Stimulated activated CD4-positive, alpha-beta T cell treated with anti-CD3 and anti-CD28 coated beads, TNF-alpha, amount 100 ng/mL, for 4 hours (primary cell): ENCODE measurements around the gene JSRP1.
A peak's percentile ranks its signal among the peaks of the same experiment; 100 is the strongest.

ENCODE experiments used
- DNase-seq, 3 experiments: peaks; one replicate each; pipeline ENCODE4 v3.0.0-alpha.2; 2020; ENCODE audit warnings: low read depth in 3 of 3

Gene JSRP1

DNA sequence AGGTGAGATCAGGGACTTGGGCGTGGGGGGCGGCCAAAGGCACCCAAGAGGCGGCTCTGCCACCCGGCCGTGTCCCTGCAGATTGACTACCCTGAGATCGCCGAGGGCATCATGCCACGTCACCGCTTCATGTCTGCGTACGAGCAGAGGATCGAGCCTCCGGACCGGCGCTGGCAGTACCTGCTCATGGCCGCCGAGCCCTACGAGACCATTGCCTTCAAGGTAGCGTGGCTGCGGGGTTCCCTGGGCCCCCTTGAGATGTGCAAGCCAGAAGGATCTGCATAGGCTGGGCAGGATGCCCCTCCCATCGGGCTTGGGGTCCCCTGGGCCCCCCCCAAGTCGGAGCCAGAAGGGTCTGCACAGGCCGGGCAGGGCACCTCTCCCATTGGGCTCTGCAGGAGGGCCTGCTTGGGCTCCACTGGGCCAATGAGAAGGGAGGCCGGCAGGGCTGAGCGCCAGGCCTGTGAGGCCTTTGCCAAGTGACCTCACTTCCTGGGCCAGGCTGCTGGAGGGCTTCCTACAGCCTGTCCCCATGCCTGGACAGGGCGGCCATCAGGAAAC is 9.3 kb downstream of the JSRP1 start:
- no peak for DNase-seq

DNA sequence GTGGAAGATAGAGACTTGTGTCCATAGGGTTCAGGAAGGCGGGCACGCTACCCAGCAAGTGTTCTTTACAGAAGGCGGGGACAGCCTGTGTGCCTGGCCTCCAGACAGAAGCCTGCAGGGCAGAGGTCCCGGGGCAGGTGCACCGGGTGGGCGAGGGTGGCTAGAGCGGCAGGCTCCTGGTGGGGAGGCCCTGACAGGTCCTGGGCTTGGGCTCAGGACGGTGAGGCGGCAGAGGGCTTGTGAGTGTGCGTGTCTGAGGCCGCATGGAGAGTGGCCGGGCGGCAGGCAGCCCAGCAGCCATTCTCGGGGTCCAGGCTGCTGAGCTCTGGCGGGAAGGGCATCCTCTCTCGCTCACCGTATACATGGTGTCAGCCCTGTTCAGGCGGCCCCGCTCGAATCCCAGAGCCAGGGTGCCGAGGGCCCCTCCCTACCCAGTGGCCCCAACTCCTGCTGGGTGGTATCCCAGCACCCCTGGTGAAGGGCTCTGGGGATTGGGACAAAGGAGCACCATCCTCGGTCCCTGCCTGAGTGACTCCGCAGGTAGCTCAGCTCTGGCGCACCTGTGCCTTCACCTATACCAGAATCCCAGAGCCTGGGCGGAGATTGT is 10.1 kb downstream of the JSRP1 start:
- no peak for DNase-seq

- DNase-seq = no peak
Observed at GRCh38 chr19:2245273-2245672, 10.9 kb downstream of the JSRP1 start.

GRCh38 chr19:2244486-2244885 is 11.7 kb downstream of the JSRP1 start:
- DNase-seq = no peak

DNA sequence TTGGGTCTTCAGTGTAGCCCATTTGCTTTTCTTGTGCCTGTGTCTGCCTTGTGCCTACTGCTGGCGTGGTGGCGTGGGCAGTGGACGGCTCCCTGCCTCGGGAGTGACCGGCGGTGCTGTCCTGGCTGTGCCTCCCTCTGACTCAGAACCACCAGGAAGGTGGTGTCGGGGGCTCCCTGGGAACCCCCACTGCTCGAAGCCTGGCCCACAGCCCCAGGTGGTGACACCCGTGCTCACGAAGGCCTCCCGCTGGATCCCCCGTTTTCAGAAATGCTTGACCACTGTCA is 12.1 kb downstream of the JSRP1 start:
- no peak for DNase-seq

GRCh38 chr19:2243274-2244124 is 12.7 kb downstream of the JSRP1 start:
- DNase-seq = no peak

DNA sequence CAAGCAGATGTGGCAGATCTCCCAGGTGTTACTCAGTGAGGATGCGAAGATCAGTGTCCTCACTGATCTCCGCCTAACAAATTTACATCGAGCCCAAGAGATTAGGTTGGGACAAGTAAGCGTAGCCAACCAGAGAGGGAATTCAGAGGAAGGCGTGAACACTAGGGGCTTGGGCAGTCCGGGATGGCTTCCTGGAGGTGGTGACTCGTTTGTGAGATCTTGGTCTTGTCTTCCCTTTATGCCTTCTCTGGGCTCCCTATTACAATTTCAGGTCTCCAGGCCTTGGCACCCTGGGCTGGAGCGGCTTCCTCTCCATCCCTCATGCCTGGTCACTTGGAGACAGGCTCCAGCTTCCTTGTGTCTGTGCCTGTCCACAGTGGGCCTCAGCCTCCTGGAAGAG is 13.4 kb downstream of the JSRP1 start:
- DNase-seq = no peak

DNA sequence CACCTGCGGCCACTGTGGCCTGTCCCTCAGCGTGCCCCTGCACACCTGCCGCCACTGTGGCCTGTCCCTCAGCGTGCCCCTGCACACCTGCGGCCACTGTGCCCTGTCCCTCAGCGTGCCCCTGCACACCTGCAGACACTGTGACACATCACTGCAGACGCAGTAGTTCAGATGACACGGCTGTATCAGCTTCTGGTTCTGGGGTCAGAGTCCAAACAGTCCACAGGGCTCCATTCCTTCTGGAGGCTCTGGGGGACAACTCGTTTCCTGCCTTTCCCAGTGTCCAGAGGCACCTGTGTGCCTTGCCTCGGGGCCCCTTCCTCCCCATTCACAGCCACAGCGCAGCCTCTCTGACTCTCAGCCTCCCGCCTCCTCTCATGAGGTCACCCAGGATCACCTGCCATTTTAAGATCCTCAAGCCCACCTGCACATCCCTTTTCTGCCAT is 14.1 kb downstream of the JSRP1 start:
- DNase-seq = no peak

DNA sequence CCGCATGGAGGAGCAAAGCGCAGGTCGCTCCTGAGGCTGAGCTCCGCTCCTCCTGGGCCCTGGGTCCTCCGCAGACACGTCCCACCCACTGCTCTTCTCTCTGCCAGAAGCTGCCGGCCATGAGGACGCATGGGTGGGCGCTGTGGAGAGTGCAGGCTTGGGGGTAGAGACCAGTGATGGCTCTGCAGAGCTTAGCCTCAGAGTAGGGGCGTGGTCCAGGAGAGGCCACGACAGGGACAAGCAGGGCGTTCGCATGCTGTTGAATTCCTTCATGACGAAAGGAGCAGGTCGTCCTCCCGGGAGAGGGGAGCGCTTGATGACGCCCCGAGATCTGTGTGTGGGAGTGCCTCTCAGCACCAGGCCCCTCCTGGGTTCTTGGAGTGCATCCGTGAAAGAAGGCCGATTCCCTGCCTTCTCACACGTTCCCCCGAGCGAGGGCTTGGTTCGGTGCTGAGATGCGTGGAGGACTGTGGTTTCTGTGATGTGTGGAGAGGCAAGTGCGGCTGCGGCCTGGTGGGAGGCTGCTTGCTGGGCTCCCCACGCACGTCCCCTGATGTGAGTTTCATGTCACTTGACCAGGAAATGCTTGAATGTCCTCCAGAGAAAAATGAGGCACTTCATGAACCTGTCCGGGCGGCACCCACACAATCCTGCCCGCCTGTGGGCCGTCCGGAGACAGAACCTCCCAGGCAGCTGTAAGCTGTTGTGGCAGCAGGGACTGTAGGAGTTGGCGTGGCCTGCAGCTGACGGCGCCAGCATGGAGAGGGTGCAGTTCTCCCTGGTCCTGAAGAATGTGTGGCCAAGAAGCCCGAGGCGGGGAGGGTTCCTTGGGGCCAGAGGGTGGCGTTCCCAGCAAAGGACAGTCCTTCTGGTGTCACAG is 15.1 kb downstream of the JSRP1 start:
- DNase-seq = no peak

- DNase-seq = no peak
Observed at GRCh38 chr19:2239771-2240770, 16.1 kb downstream of the JSRP1 start.

DNA sequence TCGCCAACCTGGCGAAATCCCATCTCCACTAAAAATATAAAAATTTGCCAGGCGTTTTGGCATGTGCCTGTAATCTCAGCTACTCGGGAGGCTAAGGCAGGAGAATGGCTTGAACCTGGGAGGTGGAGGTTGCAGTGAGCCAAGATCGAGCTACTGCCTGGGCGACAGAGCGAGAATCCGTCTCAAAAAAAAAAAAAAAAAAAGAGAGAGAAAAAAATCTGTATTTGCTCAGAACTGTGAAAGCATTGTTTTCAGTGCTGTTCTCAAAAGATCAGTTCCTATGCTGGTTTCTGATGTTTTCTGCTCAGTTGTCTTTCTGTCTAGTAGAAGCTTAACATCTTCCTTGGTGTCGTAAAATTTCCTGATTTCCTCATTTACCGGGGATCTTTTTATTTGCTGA is 17.0 kb downstream of the JSRP1 start:
- DNase-seq = no peak

DNA sequence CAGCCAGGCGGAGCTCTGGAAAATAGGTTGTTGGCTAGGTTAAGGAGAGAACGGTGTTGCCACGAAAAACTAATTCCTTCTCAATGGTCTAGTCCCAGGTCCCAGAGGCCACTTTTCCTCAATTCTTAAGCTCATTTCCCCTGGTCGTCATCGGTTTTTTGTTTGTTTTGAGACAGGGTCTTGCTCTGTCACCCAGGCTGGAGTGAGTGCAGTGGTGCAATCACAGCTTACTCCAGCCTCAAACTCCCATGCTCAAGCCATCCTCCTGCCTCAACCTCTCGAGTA is 18.4 kb downstream of the JSRP1 start:
- DNase-seq = no peak

DNA sequence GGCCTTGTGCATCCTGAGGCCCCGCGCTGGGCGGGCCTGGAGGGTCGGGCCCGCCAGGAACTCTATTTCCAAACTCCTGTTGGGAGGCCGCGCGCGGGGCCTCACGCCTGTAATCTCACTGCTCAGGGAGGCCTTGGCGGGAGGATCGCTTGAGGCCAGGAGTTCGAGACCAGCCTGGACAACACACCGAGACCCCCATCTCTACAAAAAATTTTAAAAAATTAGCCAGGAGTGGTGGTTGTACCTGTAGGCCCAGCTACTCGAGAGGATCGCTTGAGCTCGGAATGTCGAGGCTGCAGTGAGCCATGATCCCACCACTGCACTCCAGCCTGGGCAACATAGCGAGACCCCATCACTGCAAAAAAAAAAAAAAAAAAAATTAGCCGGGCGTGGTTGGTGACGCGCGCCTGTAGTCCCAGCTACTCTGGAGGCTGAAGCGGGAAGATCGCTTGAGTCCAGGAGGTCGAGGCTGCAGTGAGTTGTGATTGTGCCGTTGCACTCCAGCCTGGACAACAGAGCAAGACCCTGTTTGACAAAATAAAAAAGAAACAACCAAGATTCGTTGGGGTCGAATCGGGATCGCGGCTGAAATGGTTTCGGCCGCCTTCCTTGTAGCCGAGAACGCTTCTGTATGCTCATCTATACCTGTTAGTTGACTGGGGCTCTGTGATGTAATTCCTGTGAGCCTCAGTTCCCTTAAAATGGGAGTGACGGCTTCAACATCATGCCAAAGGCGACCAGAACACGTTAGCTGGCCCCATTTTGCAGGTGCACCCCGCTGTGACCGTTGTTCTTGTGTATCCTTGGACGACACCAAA is 19.0 kb downstream of the JSRP1 start:
- no peak for DNase-seq

DNA sequence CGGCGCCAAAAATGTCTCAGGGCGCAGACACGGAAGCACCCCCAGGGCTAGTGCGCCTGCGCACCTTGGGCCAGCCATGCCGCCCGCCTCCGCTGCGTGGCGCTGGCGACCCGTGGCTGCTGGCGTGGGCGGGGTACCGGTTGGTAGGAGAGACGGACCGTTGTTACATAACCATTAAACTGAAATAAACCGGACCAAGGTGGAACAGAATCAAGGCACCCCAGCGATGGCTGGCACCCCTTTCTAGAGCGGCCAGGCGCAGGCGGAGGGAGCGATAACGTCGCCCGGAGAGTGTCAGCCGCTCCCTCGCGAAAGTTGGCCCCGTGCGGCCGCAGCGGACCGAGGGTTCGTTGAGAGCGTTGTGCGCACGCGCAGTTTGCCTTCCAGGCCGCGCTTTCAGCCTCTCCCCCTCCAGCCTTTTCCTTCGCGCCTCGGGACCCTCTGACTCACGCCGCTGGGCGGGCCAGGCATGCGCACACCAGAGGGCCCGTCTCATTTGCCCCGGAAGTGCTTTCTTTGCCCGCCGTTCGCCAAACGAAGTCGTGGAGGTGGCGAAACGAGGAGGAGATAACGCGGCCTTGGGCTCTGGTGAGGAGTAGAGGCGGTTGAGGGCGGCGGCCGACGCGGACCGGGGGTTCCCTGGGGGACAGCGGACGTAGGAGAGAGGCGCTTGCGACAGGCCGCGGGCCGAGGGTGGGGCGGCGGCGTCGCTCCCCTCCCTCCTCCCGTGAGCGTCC is 19.7 kb downstream of the JSRP1 start, which contains the start of the genes PLEKHJ1 and SF3A2:
PLEKHJ1 (minus strand) TSS at position 16 of the 737 bp plus-strand sequence. CDS start 81 bp downstream, outside the sequence.
SF3A2 (plus strand) TSS at position 511 of the 737 bp plus-strand sequence. CDS start 6,595 bp downstream, outside the sequence.
- peak; percentile 98 for DNase-seq

DNA sequence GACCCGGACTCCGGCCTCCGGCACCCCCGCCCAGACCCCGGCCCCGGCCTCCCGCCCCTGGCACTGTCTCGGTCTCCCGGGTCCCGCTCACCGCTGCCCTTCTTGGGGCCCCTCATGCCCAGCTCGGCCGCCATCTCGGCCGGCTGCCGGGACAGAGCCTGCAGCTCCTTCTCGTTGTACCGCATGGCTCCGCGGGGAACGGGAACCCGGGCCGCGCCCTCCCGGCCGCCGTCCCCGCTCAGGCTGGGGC is 20.2 kb downstream of the JSRP1 start:
- DNase-seq = no peak

GRCh38 chr19:2235381-2236063 is 20.7 kb downstream of the JSRP1 start:
- no peak for DNase-seq

GRCh38 chr19:2234996-2235380 is 21.2 kb downstream of the JSRP1 start:
- DNase-seq = no peak

GRCh38 chr19:2233601-2234280 is 22.5 kb downstream of the JSRP1 start:
- no peak for DNase-seq
